GM19238 (cell line): ENCODE measurements around the gene SMIM41.

Source experiments
- DNase-seq: peaks from one replicate; pipeline ENCODE4 v3.0.0; 2011; ENCODE audit warnings: low spot score; ENCODE audit not compliant: insufficient read length

SMIM41 gene

GRCh38 chr12:52121824-52122539, 42.5 kb downstream of the SMIM41 start:
- peak; percentile 67 for DNase-seq

- DNase-seq, result no peak
Observed at GRCh38 chr12:52122540-52122871, 43.0 kb downstream of the SMIM41 start.

GRCh38 chr12:52122904-52123303, 43.4 kb downstream of the SMIM41 start:
- DNase-seq, result peak; percentile 0

GRCh38 chr12:52123487-52124186, 44.1 kb downstream of the SMIM41 start:
- DNase-seq, result peak; percentile 16

GRCh38 chr12:52125476-52125900, 46.0 kb downstream of the SMIM41 start:
- no peak for DNase-seq

- no peak for DNase-seq
Observed at GRCh38 chr12:52126050-52126604, 46.6 kb downstream of the SMIM41 start.

- peak; percentile 1 for DNase-seq
Observed at GRCh38 chr12:52126605-52127578, 47.4 kb downstream of the SMIM41 start.

GRCh38 chr12:52127683-52128450, 48.4 kb downstream of the SMIM41 start:
- DNase-seq, result no peak

- peak; percentile 0 for DNase-seq
Observed at GRCh38 chr12:52130711-52131110, 51.2 kb downstream of the SMIM41 start.

- no peak for DNase-seq
Observed at GRCh38 chr12:52132754-52133161, 53.3 kb downstream of the SMIM41 start.

- DNase-seq, result no peak
Observed at GRCh38 chr12:52137746-52138145, 58.2 kb downstream of the SMIM41 start.

- DNase-seq, result no peak
Observed at GRCh38 chr12:52139147-52139546, 59.6 kb downstream of the SMIM41 start.

- peak; percentile 68 for DNase-seq
Observed at GRCh38 chr12:52139579-52140062, 60.1 kb downstream of the SMIM41 start.

GRCh38 chr12:52141306-52141705, 61.8 kb downstream of the SMIM41 start:
- no peak for DNase-seq

GRCh38 chr12:52141875-52142274, 62.4 kb downstream of the SMIM41 start:
- DNase-seq, result no peak

- no peak for DNase-seq
Observed at GRCh38 chr12:52142431-52142830, 62.9 kb downstream of the SMIM41 start.

GRCh38 chr12:52144512-52145227, 65.2 kb downstream of the SMIM41 start:
- no peak for DNase-seq

- DNase-seq, result no peak
Observed at GRCh38 chr12:52145228-52146088, 66.0 kb downstream of the SMIM41 start.
